HG03442 (cell line): ENCODE data around the gene PEX12.
A peak's percentile ranks its signal among the peaks of the same experiment; 100 is the strongest.
"Not testable (repeated sequence)": the region's sequence is repeated elsewhere in the genome, so short reads cannot be mapped to it uniquely, and the experiment has no call there.

Source experiments
- ATAC-seq: cut with Tn5 transposase; IDR thresholded peaks from one replicate; pipeline ENCODE4 v1.9.1; 2021; ENCODE audit warnings: mild to moderate bottlenecking, moderate library complexity; ENCODE audit not compliant: unreplicated experiment

PEX12 gene

GRCh38 chr17:35578197-35578928 is at the start of gene PEX12:
Gene PEX12 (minus strand): TSS chr17:35578571. CDS start chr17:35578021, 550 bp downstream.
- peak; percentile 82 for ATAC-seq

GRCh38 chr17:35627417-35627816 is 49.0 kb upstream of the PEX12 start:
- ATAC-seq, result no peak

GRCh38 chr17:35621768-35622167 is 43.4 kb upstream of the PEX12 start:
- ATAC-seq, result no peak

GRCh38 chr17:35618628-35619027 is 40.3 kb upstream of the PEX12 start:
- ATAC-seq, result no peak

- ATAC-seq, result no peak
These were observed 39.1 kb upstream of the PEX12 start for GRCh38 chr17:35617505-35617904.

- no peak for ATAC-seq
These were observed 38.2 kb upstream of the PEX12 start for GRCh38 chr17:35616536-35616935.

- ATAC-seq, result no peak
These were observed 36.4 kb upstream of the PEX12 start for GRCh38 chr17:35614810-35615209.

- ATAC-seq, result no peak
These were observed 34.7 kb upstream of the PEX12 start for GRCh38 chr17:35612924-35613521.

- not testable (repeated sequence) for ATAC-seq
These were observed 32.4 kb upstream of the PEX12 start for GRCh38 chr17:35610746-35611145.

GRCh38 chr17:35609831-35610230 is 31.5 kb upstream of the PEX12 start:
- no peak for ATAC-seq

- no peak for ATAC-seq
These were observed 29.0 kb upstream of the PEX12 start for GRCh38 chr17:35607239-35607847.

- no peak for ATAC-seq
These were observed 27.3 kb upstream of the PEX12 start for GRCh38 chr17:35605678-35606077.

- ATAC-seq, result no peak
These were observed 25.3 kb upstream of the PEX12 start for GRCh38 chr17:35603674-35604073.

- no peak for ATAC-seq
These were observed 19.2 kb upstream of the PEX12 start for GRCh38 chr17:35597604-35598003.

- no peak for ATAC-seq
These were observed 18.3 kb upstream of the PEX12 start for GRCh38 chr17:35596530-35597233.

GRCh38 chr17:35596072-35596471 is 17.7 kb upstream of the PEX12 start:
- ATAC-seq, result no peak

- no peak for ATAC-seq
These were observed 10.0 kb upstream of the PEX12 start for GRCh38 chr17:35588196-35588920.

- peak; percentile 82 for ATAC-seq
These were observed 8.9 kb upstream of the PEX12 start, which contains the start of gene AP2B1 for GRCh38 chr17:35587074-35587961. Gene AP2B1 (plus strand): TSS chr17:35587322. CDS start chr17:35594031, 6,709 bp downstream.

- peak; percentile 14 for ATAC-seq
These were observed 8.2 kb upstream of the PEX12 start for GRCh38 chr17:35586569-35587073.

- no peak for ATAC-seq
These were observed 5.7 kb upstream of the PEX12 start for GRCh38 chr17:35584061-35584460.
